B cell (primary cell): Measurements from ENCODE around the gene PDE6A.

ENCODE experiments used
- CTCF ChIP-seq: fragments of 200-600 bp; IDR thresholded peaks from one replicate; pipeline ENCODE4 v1.8.0; 2022; ENCODE audit warnings: antibody characterized with exemption, mild to moderate bottlenecking
- EZH2 ChIP-seq: IDR thresholded peaks from 2 replicates; pipeline ENCODE4 v1.6.1; 2012; ENCODE audit warnings: borderline replicate concordance, low read depth, mild to moderate bottlenecking, moderate library complexity, low read length; ENCODE audit not compliant: insufficient read depth, poor library complexity, severe bottlenecking

DNA sequence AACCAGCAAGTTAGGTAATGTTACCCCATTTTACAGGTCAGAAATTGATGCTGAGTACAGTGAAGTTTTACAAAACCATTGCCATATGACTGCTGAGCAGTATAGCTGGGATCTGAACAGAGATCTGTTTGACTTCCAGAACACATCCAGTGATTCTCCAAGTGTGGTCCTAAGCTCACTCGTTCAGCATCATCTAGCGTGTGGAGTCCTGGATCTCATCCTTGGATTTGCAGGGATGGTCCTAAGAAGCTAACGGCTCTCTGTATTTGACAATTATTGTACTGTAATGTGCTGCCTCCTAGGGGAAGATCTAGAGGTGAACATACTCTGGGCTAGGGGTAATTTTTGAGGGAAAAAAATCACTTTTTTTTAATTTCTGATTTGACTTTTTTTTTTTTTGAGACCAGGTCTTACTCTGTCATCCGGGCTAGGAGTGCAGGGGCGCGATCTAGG, 17.4 kb upstream of the PDE6A start:
- TF ChIP-seq CTCF, result peak; percentile 5
- TF ChIP-seq EZH2, result no peak
